Measurements from ENCODE around the gene TBC1D1. TPM values are rescaled to one million over a fixed set of nuclear protein-coding genes. Genes with fewer than 3 reads are reported as not detected.

TBC1D1 gene
- total and polyA plus RNA-seq, 2 of the 8 experiments (the other 6 are each of a cell fraction or from before 2014, with no cell fraction given), result 96.9 to 162 TPM

DNA sequence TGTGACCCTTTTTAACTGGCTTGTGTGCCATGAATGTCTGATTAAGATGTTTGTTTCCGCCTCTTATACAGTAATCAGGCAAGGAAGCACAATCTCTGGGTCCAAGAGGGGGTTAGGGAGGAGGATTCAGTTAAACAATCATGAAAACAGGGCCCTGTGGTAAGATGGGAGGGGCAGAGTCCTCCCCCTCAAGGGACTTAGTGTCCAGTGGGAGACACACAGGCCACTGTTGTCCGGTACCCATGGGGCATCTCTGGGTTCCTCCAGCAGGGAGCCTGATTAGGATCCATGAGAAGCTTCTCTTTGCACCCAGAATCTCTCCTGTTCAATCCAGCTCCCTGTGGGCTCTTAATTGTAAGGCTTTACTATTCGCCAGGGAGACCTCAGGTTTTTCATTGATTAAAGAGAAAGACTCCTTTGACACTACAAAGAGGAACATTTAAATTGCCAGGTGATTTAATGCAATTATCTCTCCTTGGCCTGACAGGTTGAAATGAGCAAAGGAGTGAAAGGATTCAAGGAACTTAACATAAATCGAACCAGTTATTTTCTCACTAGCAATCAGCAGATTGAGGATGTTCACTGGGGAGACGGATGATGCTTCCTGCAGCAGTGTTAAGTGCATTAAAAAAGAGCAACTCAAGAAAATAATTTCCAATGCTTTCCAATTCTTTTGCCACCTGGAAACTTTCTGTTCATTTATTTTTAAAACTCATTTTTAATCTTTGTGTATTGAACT lies 294.7 kb downstream of the TBC1D1 start:
- Histone ChIP-seq H3K27ac (ENCODE audit: low read depth, low read length) (no peak overlapping the region), H4K5ac (ENCODE audit: insufficient read length, low read depth, low read length) (no peak overlapping the region), H3K4me1 (replicated peaks in 1 of 4; ENCODE audit: control insufficient read depth in 3 of 4, insufficient read depth in 4 of 4, low read length in 3 of 4) (no peaks in the 10 kb centered on the region), H3K18ac (ENCODE audit: extremely low read depth, low read length) (no peak overlapping the region), H3K9me3 (ENCODE audit: insufficient read depth in 2 of 2, low read depth in 1 of 2, low read length in 1 of 2) (peaks cover 13 to 16% of the 10 kb centered on the region in 2 experiments; a peak in 2 of 4 replicates), H3K27me3 (replicated peaks in 1 of 4; ENCODE audit: control insufficient read depth in 3 of 4, extremely low read depth in 1 of 4, insufficient read depth in 3 of 4, low read length in 3 of 4) (no peaks in the 10 kb centered on the region), H4K91ac (replicated peaks; ENCODE audit: insufficient read length, low read length) (no peak overlapping the region), H3K79me1 (ENCODE audit: low read depth, low read length) (no peaks in the 10 kb centered on the region), H4K8ac (ENCODE audit: extremely low read depth, insufficient read depth, low read length) (no peak overlapping the region), H2BK20ac (ENCODE audit: low read length) (no peak overlapping the region), H2BK120ac (replicated peaks; ENCODE audit: low read depth, low read length) (no peak overlapping the region), H3K79me2 (ENCODE audit: control insufficient read depth in 1 of 2, insufficient read depth in 2 of 2, low read length in 2 of 2) (no peaks in the 10 kb centered on the region), H3K36me3 (ENCODE audit: control insufficient read depth in 2 of 4, insufficient read depth in 4 of 4, low read length in 3 of 4) (peaks cover 0 to 6% (median 0%) of the 10 kb centered on the region in 4 experiments; a peak in 1 of 8 replicates), H2BK12ac (ENCODE audit: low read depth, low read length) (no peak overlapping the region), H4K20me1 (replicated peaks in 1 of 2; ENCODE audit: control insufficient read depth in 1 of 2, insufficient read depth in 2 of 2, low read length in 2 of 2) (no peaks in the 10 kb centered on the region), H2AFZ (ENCODE audit: low read length) (0 out of 2 replicates have a peak overlapping the region, but pooled peaks have one; percentile 36), H3K14ac (ENCODE audit: insufficient read length) (no peak overlapping the region), H3K4me2 (ENCODE audit: insufficient read depth in 1 of 2, low read depth in 2 of 2, low read length in 2 of 2) (no peak overlapping the region), H3K4me3 (ENCODE audit: extremely low read depth in 1 of 4, insufficient read depth in 2 of 4, low read depth in 3 of 4, low read length in 4 of 4) (no peak overlapping the region), H2BK15ac (ENCODE audit: low read length) (no peak overlapping the region), H3K4ac (replicated peaks; ENCODE audit: insufficient read length, low read depth, low read length) (no peak overlapping the region), H3K23me2 (ENCODE audit: low read depth, low read length) (no peaks in the 10 kb centered on the region), H3K9ac (replicated peaks in 1 of 4; ENCODE audit: extremely low read depth in 1 of 4, low read depth in 3 of 4, low read length in 3 of 4) (no peak overlapping the region), H2BK5ac (ENCODE audit: low read depth, low read length) (no peak overlapping the region), H3K23ac (ENCODE audit: insufficient read length) (no peak overlapping the region), H3K56ac (replicated peaks; ENCODE audit: insufficient read length, low read depth, low read length) (no peak overlapping the region), H2AK5ac (ENCODE audit: low read depth, low read length) (no peak overlapping the region)
- POLR2A ChIA-PET (ENCODE audit: partially characterized antibody), result no interaction called here
- 74% methylated on average over 5 of the region's 5 CpGs; no CpG with 5 or more reads in 1 of the 2 experiments for WGBS, 2 experiments (ENCODE audit: extremely low coverage in 1 of 2, insufficient coverage in 1 of 2, insufficient read length in 1 of 2, insufficient replicate concordance in 2 of 2, low coverage in 1 of 2, low lambda C conversion rate in 2 of 2, missing lambda C conversion rate in 1 of 2)
- TF ChIP-seq NANOG (IDR thresholded peaks at IDR 0.05; ENCODE audit: insufficient read depth, low read depth, low read length, poor library complexity, severe bottlenecking) (no peak), PHF8 (conservative IDR thresholded peaks at IDR 0.05; ENCODE audit: low read depth, low read length) (no peak), EZH2 (IDR thresholded peaks at IDR 0.05; ENCODE audit: low read depth, low read length, severe bottlenecking) (no peak), ZNF274 (IDR thresholded peaks at IDR 0.05; ENCODE audit: borderline replicate concordance, extremely low read depth, low read length) (no peak)
- TF ChIP-seq, protein P1, sequence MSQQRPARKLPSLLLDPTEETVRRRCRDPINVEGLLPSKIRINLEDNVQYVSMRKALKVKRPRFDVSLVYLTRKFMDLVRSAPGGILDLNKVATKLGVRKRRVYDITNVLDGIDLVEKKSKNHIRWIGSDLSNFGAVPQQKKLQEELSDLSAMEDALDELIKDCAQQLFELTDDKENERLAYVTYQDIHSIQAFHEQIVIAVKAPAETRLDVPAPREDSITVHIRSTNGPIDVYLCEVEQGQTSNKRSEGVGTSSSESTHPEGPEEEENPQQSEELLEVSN (IDR thresholded peaks at IDR 0.05), result no peak
- DNase-seq (ENCODE audit: low read depth in 1 of 2, low spot score in 2 of 2) (no peak), FAIRE-seq (no peak)
- CTCF ChIA-PET (ENCODE audit: partially characterized antibody), result interaction anchor here (1.2 to 2.8 kb wide), 5 partner anchors 10 to 950 kb away, joined by 3 to 13 read pairs (median 4); no protein-coding TSS in a partner anchor
